ENCODE measurements around the gene SND1. TPM values are rescaled to one million over a fixed set of nuclear protein-coding genes. Genes with fewer than 3 reads are reported as not detected.

SND1 gene
- total and polyA plus RNA-seq, 7 donors = 29.2 to 72.8 (median 48.2) TPM

GRCh38 chr7:127653396-127653795 lies 1.4 kb downstream of the SND1 start:
- Histone ChIP-seq H3K36me3 (ENCODE audit: insufficient read depth in 1 of 2, low read depth in 1 of 2) (no peaks in the 10 kb centered on the region), H3K4me3 (peak overlapping the region; percentile 81), H3K9me3 (no peaks in the 10 kb centered on the region), H3K4me1 (peaks cover 30% of the 10 kb centered on the region), H3K27ac (no peak overlapping the region), H3K27me3 (ENCODE audit: insufficient read depth in 3 of 3, low read length in 2 of 3) (no peaks in the 10 kb centered on the region)
- TF ChIP-seq CTCF (IDR thresholded peaks at IDR 0.05) = no peak
- intact Hi-C loops (cut with DNase I) = loop anchor here in 1 of 2 donors (5.0 kb wide), 1 partner anchor 261 kb away; the partner anchor contains the start of gene ZNF800
- ATAC-seq = no peak
- DNase-seq = no peak
- WGBS, 3 donors = 86 to 95% (median 89%) methylated on average over 4 of the region's 4 CpGs

GRCh38 chr7:127654404-127655394 lies 2.7 kb downstream of the SND1 start:
- ATAC-seq = no peak
- DNase-seq = no peak
- peaks cover 30% of the 10 kb centered on the region for H3K4me1 ChIP-seq
- peaks cover 0 to 2% of the 10 kb centered on the region in 2 donors for H3K36me3 ChIP-seq (ENCODE audit: insufficient read depth in 1 of 2, low read depth in 1 of 2)
- 57 to 69% (median 67%) methylated on average over 5 of the region's 5 CpGs for WGBS, 3 donors
- intact Hi-C loops (cut with DNase I) = loop anchor here in 1 of 2 donors (5.0 kb wide), 1 partner anchor 262 kb away; the partner anchor contains the start of gene ZNF800
- no peaks in the 10 kb centered on the region for H3K9me3 ChIP-seq
- H3K27me3 ChIP-seq (ENCODE audit: insufficient read depth in 3 of 3, low read length in 2 of 3) = no peaks in the 10 kb centered on the region
- TF ChIP-seq CTCF (IDR thresholded peaks at IDR 0.05) = no peak
- H3K27ac ChIP-seq = no peak overlapping the region
- no peak overlapping the region for H3K4me3 ChIP-seq

GRCh38 chr7:127655720-127656119 lies 3.7 kb downstream of the SND1 start:
- no peak for DNase-seq
- Histone ChIP-seq H3K27ac (no peak overlapping the region), H3K4me3 (no peak overlapping the region), H3K9me3 (no peaks in the 10 kb centered on the region), H3K4me1 (peaks cover 30% of the 10 kb centered on the region), H3K36me3 (ENCODE audit: insufficient read depth in 1 of 2, low read depth in 1 of 2) (peaks cover 3 to 4% of the 10 kb centered on the region in 2 donors), H3K27me3 (ENCODE audit: insufficient read depth in 3 of 3, low read length in 2 of 3) (no peaks in the 10 kb centered on the region)
- TF ChIP-seq CTCF (IDR thresholded peaks at IDR 0.05) = no peak
- ATAC-seq = no peak
- 84 to 91% (median 90%) methylated on average over 2 of the region's 2 CpGs for WGBS, 3 donors
- intact Hi-C loops (cut with DNase I) = no loop called here

- peaks cover 30% of the 10 kb centered on the region for H3K4me1 ChIP-seq
- H3K4me3 ChIP-seq = no peak overlapping the region
- WGBS, 3 donors = 88 to 95% (median 88%) methylated on average over 3 of the region's 3 CpGs
- intact Hi-C loops (cut with DNase I) = no loop called here
- H3K27ac ChIP-seq = no peak overlapping the region
- H3K9me3 ChIP-seq = no peaks in the 10 kb centered on the region
- H3K36me3 ChIP-seq (ENCODE audit: insufficient read depth in 1 of 2, low read depth in 1 of 2) = peaks cover 3 to 4% of the 10 kb centered on the region in 2 donors
- no peak for TF ChIP-seq CTCF (IDR thresholded peaks at IDR 0.05)
- H3K27me3 ChIP-seq (ENCODE audit: insufficient read depth in 3 of 3, low read length in 2 of 3) = no peaks in the 10 kb centered on the region
- DNase-seq = no peak
- no peak for ATAC-seq
These were observed 5.5 kb downstream of the SND1 start for GRCh38 chr7:127657500-127657899.
